Stimulated activated CD4-positive, alpha-beta T cell treated with anti-CD3 and anti-CD28 coated beads, TNF-alpha, amount 100 ng/mL, for 4 hours (primary cell): Measurements from ENCODE around the gene ASF1A.
"Not testable (repeated sequence)": the region's sequence is repeated elsewhere in the genome, so short reads cannot be mapped to it uniquely, and the experiment has no call there.

Experiments used
- DNase-seq, 3 experiments: peaks; one replicate each; pipeline ENCODE4 v3.0.0-alpha.2; 2020; ENCODE audit warnings: low read depth in 3 of 3

Gene ASF1A

DNA sequence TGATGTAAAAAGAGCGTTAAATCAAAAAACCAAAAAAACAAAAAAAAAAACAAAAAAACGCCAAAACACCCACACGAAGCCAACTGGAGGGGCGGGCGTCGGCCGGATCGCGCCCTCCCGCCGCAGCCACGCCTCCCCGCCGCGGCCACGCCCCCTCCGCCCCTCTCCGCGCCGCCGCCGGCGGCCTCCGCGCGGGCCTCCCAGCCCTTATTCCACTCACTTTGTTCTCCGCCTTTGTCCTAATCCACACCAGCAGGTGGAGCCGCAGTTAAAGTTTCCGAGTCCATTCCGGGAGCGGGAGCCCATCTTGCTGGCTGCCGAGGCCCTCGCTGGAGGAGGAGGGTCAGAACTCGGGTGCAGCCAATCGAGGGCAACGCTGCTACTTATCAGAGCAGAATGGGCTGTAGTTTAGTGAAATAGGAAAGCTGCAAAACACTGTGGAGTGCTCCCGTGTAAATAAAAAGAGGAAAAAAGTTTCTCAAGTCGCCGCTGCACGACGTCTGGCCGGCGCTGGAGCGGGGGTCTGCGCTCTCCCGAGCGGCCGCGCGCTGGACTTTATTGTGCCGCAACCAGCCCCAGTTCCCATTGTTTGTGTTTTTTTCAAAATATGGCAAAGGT is at the start of gene ASF1A:
Gene ASF1A (plus strand): TSS at position 346 of the 618 bp plus-strand sequence. CDS start 262 bp downstream, at position 608.
- peak; percentile 88 to 90 (median 88) for DNase-seq

DNA sequence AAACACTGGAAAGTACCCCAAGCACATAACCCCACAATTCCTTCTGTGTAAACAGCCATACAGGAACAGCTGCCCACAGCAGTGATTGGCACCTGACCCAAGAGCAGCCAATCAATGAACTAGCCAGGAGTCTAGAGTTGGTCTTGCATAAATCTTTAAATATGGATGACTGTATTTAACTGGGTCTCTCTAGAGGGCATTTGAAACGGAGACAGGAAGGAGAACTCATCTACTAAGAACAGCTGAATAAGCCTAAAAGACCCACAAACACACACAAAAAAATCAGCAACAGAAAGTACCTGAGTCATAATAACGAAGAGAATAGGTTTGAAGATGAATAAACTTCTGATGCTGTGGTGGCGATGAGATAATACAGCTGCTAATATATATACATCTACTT is 49.0 kb upstream of the ASF1A start:
- no peak for DNase-seq

DNA sequence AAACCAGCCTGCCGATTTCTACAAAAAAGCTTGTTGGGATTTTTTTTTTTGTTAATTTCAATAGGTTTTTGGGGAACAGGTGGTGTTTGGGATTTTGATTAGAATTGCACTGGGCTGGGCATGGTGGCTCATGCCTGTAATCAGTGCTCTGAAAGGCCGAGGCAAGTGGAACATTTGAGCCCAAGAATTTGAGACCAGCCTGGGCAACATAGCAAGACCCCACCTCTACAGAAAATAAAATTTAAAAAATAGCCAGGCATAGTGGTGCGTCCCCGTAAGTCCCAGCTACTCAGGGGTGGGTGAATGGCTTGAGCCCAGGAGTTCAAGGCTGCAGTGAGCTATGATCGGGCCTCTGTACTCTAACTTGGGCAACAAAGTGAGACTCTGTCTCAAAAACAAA is 40.5 kb upstream of the ASF1A start:
- DNase-seq = no peak

DNA sequence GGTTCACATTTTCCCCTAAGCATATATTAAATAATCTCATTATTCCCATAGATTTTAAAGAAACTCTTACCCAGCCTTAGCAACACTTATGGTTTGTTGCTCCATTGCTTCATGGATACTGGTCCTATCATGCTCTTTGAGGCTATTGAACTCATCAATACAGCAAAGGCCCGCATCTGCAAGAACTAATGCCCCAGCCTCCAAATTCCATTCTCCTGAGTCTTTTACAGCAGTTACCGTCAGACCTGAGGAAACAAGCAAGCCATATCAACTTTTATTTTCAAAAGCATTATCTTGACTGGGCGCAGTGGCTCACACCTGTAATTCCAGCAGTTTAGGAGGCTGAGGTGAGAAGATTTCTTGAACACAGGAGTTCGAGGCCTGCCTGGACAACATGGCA is 37.7 kb upstream of the ASF1A start:
- no peak for DNase-seq

DNA sequence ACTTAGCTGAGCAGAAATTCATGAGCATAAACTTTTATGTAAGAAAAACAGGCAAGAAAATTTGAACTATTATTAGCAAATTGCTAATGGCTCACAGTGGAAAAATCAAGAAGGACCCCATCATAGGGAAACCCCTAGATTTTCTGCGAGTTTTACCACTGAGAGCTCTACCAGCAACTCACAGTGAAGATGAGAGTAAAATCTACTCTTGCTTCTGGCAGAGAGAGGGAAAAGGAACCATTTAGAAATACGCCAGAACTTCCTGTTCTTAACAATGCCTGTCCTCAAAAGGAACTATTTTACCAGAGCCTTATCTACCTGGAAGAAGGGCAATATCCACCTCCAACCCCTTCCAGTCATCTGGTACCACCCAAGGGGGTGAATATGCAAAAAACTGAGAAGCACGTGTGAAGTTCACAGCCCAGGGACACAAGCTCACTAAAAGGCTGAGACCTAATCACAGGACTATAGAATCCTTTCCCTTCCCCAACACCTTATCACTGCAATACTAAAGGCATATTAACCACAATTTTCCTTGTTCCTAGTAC is 34.4 kb upstream of the ASF1A start:
- DNase-seq = no peak

DNA sequence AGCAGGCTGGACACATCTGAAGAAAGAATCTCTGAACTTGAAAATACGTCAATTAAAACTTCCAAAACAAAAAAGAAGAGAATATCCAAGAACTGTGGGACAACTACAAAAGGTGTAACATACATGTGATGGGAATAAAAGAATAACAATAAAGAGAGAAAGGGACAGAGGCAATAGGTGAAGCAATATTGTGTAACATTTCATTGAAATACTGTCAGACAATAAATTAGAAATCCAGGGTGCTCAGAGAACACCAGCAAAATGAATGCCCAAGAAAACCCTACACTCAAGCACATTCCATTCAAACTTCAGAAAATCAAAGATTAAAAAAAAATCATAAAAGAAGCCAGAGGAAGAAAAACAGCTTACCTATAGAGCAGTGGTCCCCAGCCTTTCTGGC is 33.6 kb upstream of the ASF1A start:
- DNase-seq = no peak

DNA sequence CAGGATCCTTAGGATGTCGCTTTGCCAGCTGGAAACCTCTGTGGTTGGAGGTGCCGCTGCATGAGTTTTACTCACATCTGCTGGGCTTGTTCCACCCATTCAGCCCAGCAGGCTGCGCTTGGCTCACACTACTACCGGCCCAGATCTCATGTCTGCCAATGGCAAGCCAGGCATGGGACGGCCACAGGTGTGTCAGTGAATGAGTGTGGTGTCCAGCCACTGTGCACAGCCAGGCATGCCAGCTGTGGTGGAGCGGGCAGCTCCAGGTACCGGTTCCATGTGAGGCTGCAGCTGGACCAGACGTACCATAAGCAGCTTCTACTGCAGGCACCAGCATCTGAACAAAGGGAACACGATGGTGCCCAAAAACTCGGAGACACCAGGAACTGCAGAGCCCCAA is 33.1 kb upstream of the ASF1A start:
- DNase-seq = no peak

DNA sequence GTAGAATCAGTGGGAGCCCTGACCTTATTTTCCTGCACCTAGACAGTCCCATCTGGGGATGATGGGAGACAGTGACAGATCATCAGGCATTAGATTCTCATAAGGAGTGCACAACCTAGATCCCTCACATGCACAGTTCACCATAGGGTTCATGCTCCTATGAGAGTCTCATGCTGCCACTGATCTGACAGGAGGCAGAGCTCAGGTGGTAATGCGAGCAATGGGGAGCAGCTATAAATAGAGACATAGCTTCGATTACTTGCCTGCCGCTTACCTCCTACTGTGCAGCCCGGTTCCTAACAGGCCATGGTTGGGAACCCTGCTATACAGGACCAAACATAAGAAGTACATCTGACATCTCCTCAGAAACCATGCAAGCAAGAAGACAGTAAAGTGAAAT is 31.5 kb upstream of the ASF1A start:
- no peak for DNase-seq

DNA sequence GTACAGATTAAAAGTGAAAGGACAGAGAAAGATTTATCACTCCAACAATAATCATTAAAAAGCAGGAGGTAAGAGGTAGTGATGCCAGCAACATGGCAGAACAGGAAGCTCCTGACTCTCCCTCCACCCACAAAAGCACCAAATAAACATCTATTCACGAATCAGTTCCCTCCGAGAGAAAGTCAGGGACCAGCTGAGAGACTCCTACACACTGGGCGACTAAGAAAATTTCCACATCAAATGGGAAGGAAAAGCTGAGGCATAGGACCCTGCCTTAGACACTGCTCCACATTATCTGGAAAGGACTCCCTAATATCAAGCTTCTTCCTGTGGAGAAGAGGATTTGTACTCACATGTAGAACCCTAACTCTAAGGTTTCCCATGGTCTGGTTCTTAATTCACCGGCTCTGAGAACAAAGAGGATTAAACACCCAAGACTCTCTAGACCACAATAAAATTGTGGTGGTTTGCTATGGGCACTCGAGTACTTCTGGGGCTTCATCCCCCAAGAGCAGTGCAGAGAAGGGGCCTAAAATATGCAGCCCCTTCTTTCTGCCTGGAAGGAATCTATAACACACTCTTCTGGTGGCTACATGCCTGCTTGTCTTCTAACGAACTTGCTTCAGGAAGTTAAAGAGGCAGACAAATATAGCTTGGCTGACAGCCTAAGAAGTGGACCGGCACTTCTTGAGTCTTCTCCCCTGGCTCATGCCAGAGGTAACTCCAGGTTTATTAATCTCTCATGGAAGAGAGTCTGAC is 29.4 kb upstream of the ASF1A start:
- DNase-seq = no peak

DNA sequence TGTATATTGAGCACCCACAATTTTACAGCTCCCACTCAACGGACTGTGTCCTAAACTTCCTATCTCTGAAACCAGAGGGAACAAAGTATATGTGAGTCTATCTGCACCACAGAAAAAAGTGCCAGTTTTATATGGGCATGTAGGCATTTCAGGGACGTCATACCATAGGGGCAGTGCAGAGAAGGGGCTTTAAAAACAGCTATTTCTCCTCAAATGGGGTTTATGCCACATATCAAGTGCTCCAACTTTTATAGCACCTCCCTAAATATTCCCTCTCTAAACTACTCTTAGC is 28.9 kb upstream of the ASF1A start:
- DNase-seq = no peak

DNA sequence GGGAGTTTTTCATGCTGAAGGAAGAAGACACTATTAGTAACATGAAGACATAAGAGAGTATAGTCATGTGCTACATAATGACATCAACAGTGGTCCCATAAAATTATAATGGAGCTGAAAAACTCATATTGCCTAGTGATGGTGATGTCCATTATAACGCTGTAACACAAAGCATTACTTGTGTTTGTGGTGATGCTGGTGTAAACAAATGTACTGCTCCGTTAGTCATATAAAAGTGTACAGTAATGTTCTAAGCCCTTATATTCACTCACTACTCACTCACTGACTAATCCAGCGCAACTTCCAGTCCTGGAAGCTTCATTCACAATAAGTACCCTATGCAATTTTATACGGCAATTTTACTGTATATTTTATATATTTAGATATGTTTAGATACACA is 26.8 kb upstream of the ASF1A start:
- no peak for DNase-seq

DNA sequence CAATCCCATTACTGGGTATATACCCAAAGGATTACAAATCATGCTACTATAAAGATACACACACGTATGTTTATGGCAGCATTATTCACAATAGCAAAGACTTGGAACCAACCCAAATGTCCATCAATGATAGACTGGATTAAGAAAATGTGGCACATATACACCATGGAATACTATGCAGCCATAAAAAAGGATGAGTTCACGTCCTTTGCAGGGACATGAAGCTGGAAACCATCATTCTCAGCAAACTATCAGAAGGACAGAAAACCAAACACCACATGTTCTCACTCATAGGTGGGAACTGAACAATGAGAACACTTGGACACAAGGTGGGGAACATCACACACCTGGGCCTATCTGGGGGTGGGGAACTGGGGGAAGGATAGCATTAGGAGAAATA is 25.1 kb upstream of the ASF1A start:
- not testable (repeated sequence) for DNase-seq

DNA sequence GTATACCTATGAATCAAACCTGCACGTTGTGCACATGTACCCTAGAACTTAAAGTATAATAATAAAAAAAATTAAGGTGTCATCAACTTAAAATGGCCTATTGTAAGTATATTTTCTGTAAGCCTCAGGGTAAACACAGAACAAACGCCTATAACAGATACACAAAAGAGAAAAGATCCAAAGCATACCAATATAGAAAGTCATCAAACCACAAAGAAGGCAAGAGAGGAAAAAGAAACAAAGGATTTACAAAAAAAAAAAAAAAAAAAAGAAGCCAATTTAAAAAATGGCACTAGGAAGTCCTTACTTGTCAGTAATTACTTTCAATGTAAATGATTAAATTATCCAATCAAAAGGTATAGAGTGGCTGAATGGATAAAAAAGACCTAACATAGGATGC is 24.6 kb upstream of the ASF1A start:
- DNase-seq = no peak

DNA sequence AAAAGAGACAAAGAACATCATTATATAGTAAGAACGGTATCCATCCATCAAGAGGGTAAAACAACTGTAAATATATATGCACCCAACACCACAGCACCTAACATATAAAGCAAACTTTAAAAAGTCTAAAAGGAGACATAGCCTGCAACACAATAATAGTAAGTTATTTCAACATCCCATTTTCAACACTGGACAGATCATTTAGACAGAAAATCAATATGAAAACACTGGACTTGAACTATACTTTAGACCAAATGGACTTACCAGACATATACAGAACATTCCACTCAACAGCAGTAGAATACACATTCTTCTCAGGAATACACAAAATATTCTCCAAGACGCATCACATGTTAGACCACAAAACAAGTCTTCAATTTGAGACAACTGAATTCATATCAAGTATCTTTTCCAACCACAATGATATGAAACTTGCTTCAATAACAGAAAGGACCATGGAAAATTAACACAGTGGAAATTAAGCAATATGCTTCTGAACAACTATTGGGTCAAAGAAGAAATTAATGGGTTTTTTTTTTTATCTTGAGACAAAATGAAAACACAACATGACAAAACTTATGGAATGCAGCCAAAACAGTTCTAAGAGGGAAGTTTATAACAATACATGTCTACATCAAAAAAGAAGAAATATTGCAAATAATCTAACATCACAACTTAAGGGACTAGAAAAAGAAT is 23.9 kb upstream of the ASF1A start:
- DNase-seq = no peak

DNA sequence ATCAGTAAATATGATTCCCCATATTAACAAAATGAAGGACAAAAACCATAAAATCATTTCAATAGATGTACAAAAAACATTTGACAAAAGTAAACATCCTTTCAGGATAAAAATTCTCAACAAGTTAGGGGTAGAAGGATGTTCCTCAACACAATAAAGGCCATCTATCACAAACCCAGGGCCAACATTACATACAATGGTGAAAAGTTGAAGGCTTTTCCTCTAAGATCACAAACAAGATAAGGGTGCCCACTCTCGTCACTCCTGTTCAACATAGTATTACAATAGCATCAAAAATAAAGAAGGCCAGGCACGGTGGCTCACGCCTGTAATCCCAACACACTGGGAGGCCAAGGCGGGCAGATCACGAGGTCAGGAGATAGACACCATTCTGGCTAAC is 22.6 kb upstream of the ASF1A start:
- no peak for DNase-seq

DNA sequence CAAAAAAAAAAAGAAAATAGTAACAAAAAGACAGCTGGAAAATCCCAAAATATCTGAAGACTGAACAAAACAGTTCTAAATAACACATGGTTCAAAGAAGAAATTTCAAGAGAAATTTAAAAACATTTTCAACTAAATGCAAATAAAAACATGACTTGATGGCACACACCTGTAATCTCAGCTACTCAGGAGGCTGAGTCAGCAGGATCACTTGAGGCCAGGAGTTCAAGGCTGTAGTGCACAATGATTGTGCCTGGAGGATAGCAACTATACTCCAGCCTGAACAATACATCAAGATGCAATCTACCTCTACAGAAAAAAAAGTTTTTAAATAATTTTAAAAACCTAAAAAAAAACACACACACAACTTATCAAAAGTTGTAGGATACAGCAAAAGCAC is 21.6 kb upstream of the ASF1A start:
- DNase-seq = no peak

DNA sequence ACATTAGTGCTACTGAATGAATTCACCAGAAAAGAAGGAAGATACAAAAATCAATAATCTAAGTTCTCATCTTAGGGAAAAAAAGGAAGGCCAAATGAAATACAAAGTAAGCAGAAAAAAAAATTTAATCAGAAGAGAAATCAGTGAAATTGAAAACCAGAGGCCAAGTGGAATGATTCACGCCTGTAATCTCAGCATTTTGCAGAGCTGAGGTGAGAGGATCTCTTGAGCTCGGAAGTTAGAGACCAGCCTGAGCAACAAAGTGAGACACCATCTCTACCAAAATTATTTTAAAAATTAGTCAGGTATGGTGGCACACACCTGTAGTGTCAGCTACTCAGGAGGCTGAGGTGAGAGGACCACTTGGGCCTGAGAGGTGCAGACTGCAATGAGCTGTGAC is 21.2 kb upstream of the ASF1A start:
- DNase-seq = no peak

DNA sequence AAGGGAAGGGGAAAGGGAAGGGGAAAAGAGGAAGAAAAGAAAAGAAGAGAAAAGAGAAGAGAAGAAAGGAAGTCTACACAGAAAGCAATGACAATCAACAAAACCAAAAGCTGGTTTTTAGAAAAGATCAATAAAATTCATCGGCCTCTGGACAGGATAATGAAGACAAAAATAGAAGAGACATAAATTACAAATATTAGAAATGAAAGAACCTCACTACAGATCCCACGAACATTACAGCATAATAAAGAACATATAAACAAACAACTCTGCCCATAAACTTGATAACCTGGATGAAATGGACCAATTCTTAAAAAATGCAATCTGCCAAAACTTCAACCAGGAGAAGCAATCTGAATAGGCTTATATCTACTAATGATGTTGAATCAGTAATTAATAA is 20.7 kb upstream of the ASF1A start:
- DNase-seq = no peak

DNA sequence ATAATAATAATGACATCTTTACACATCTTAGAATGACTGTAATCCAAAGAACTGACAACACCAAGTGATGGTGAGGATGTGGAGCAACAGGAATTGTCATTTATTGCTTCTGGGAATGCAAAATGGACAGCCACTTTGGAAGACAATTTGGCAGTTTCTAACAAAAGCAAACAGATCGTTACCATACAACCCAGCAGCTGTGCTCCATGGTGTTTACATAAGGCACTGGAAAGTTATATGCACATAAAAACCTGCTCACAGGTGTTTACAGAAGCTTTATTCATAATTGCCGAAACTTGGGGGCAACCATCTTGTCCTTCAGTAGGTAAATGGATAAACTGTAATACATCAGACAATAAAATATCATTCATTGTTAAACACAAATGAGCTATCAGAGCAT is 18.3 kb upstream of the ASF1A start:
- DNase-seq = no peak

DNA sequence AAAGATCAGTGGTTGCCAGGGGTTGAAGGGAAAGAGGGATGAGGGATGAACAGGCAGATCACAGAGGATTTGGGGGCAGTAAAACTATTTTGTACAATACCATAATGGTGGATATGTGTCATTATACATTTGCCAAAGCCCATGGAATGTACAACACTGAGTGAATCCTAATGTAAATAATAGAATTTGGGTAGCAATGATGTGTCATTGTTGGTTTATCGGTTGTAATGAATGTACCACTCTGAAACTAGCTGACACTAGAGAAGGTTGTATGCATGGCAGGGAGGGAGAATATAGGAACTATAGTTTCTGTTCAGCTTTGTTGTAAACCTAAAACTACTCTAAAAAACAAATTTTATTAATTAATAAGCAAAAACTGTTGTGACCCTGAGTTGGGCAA is 17.8 kb upstream of the ASF1A start:
- no peak for DNase-seq

DNA sequence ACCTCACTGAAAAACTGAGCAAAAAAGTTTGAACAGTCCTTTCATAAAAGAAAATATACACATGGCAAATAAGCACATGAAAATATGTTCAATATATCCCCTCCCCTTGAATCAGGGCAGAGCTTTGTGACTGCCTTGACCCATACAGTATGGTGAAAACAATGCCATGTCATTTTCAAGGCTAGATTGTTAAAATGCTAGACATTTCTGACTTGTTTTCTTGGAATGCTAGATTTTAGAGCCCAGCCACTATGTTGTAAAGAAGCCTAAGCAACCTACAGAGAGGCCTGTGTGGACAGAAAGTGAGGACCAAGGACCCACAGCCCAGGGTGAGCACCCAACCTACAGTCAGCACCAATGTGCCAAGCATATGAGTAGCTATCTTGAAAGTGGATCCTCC is 17.1 kb upstream of the ASF1A start:
- no peak for DNase-seq

DNA sequence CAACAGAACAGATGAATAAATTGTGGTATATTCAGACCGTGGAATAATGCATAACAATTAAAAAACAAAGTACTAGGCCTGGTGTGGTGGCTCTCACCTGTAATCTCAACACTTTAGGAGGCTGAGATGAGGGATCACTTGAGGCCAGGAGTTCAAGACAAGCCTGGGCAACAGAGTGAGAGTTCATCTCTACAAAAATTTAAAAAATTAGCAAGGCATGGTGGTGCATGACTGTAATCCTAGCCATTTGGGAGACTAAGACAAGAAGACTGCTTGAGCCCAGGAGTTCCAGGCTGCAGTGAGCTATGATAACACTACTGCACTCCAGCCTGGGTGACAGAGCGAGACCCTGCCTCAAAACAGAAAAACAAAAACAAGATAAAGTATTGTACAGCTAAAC is 16.1 kb upstream of the ASF1A start:
- DNase-seq = no peak
